Measurements from ENCODE around the gene IFT88.

DNA sequence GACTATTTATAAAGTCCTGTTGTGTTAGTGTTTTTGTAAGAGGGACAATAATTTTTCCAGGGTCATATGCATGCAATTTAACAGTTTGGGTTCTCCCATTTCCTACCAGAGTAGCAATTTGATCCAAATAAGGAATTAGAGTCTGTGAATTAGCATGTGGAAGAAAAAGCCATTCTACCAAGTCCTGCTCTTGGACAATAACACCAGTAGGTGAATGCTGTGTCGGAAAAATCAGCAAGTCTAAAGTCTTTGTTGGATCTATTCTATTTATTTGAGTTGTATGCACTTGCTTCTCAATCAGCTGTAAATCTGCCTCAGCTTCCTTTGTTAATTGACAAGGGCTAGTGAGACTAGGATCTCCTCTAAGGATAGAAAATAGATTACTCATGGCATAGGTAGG, 115.1 kb downstream of the IFT88 start:
- TF ChIP-seq POLR2A (IDR thresholded peaks at IDR 0.05), result no peak
- TF ChIP-seq EP300 (IDR thresholded peaks at IDR 0.05), result no peak
- TF ChIP-seq, protein P1, sequence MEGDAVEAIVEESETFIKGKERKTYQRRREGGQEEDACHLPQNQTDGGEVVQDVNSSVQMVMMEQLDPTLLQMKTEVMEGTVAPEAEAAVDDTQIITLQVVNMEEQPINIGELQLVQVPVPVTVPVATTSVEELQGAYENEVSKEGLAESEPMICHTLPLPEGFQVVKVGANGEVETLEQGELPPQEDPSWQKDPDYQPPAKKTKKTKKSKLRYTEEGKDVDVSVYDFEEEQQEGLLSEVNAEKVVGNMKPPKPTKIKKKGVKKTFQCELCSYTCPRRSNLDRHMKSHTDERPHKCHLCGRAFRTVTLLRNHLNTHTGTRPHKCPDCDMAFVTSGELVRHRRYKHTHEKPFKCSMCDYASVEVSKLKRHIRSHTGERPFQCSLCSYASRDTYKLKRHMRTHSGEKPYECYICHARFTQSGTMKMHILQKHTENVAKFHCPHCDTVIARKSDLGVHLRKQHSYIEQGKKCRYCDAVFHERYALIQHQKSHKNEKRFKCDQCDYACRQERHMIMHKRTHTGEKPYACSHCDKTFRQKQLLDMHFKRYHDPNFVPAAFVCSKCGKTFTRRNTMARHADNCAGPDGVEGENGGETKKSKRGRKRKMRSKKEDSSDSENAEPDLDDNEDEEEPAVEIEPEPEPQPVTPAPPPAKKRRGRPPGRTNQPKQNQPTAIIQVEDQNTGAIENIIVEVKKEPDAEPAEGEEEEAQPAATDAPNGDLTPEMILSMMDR (IDR thresholded peaks at IDR 0.05), result no peak
